Panc1 (cell line): ENCODE data around the gene ITGA4. TPM values are rescaled to one million over a fixed set of nuclear protein-coding genes. Genes with fewer than 3 reads are reported as not detected.

Source experiments
- ATAC-seq: fragments of 200-7000 bp; cut with Tn5 transposase; 2 replicates; pipeline ENCODE4 v1.9.1; 2020; ENCODE audit warnings: mild to moderate bottlenecking, moderate library complexity
- BruUV-seq: library from RNA; stranded (reverse); fragments of 400-500 nt; replicated peaks from 2 replicates; lab custom pipeline; 2021; lab: Mats Ljungman, UMichigan
- CTCF ChIA-PET: fragments of 300-600 bp; sonication (Branson Sonifier 250); formaldehyde crosslinking; loops from one replicate; lab custom pipeline; 2022; ENCODE audit warnings: antibody characterized with exemption; lab: Charles Lee
- POLR2A ChIA-PET: fragments of 300-600 bp; sonication (Branson Sonifier 250); formaldehyde crosslinking; loops from one replicate; lab custom pipeline; 2022; ENCODE audit warnings: antibody characterized with exemption; lab: Charles Lee
- DNase-seq: peaks from one replicate; pipeline ENCODE4 v3.0.0-alpha.2; 2010; ENCODE audit warnings: low read depth, low spot score
- H3K27ac ChIP-seq: 2 replicates; pipeline ENCODE4 v1.5.1; 2011; ENCODE audit warnings: mild to moderate bottlenecking, low read length, inconsistent platforms
- H3K27me3 ChIP-seq: fragments of 200-500 bp; sonication (Bioruptor generic); 2 replicates; pipeline ENCODE4 v1.6.0; 2014; ENCODE audit warnings: low read length, inconsistent platforms; ENCODE audit not compliant: control insufficient read depth, insufficient read depth
- H3K36me3 ChIP-seq: fragments of 200-500 bp; sonication (Bioruptor generic); 2 replicates; pipeline ENCODE4 v1.5.1; 2014; ENCODE audit warnings: inconsistent platforms, mild to moderate bottlenecking, low read length, moderate library complexity; ENCODE audit not compliant: control insufficient read depth, insufficient read depth
- H3K4me1 ChIP-seq: 2 replicates; pipeline ENCODE4 v1.5.1; 2011; ENCODE audit warnings: inconsistent platforms, mild to moderate bottlenecking, low read length, moderate library complexity; ENCODE audit not compliant: control insufficient read depth, insufficient read depth
- H3K4me3 ChIP-seq, 2 experiments: 2 replicates each; pipeline ENCODE4 v1.5.1; 2011 to 2012; ENCODE audit warnings: low read depth in 2 of 2, low read length in 2 of 2, mild to moderate bottlenecking in 2 of 2, inconsistent platforms in 1 of 2, moderate library complexity in 1 of 2
- H3K9me3 ChIP-seq: fragments of 200-500 bp; sonication (Bioruptor generic); 2 replicates; pipeline ENCODE4 v1.5.1; 2014; ENCODE audit warnings: low read depth, mild to moderate bottlenecking, inconsistent platforms, low read length, moderate library complexity; ENCODE audit not compliant: control insufficient read depth, insufficient read depth
- CTCF ChIP-seq: fragments of 450-650 bp; IDR thresholded peaks from 2 replicates; pipeline ENCODE4 v1.5.1; 2017; ENCODE audit warnings: mild to moderate bottlenecking
- POLR2AphosphoS5 ChIP-seq: IDR thresholded peaks from 2 replicates; pipeline ENCODE4 v1.6.1; 2012; ENCODE audit warnings: mild to moderate bottlenecking, low read depth, low read length, moderate library complexity
- REST ChIP-seq, 2 experiments: IDR thresholded peaks; 2 replicates each; pipeline ENCODE4 v1.6.1; 2011 to 2012; ENCODE audit warnings: low read depth in 2 of 2, control low read depth in 1 of 2, low read length in 1 of 2, mild to moderate bottlenecking in 1 of 2, moderate library complexity in 1 of 2; ENCODE audit not compliant: insufficient read depth in 1 of 2
- SIN3A ChIP-seq: IDR thresholded peaks from 2 replicates; pipeline ENCODE4 v1.6.1; 2012; ENCODE audit warnings: low read depth, mild to moderate bottlenecking, low read length, moderate library complexity, borderline replicate concordance; ENCODE audit not compliant: insufficient read depth
- TCF7L2 ChIP-seq: IDR thresholded peaks from 2 replicates; pipeline ENCODE4 v1.6.1; 2011; ENCODE audit warnings: mild to moderate bottlenecking, low read depth, low read length, inconsistent platforms
- in situ Hi-C: cut with HindIII; loops from 2 replicates; pipeline ENCODE4 v1.10.0; 2016; ENCODE audit warnings: low sequenced_read_pairs, low pct_unique_long_range_greater_than_20kb
- intact Hi-C: fragments of 100-400 bp; cut with micrococcal nuclease; formaldehyde crosslinking; loops from one replicate; pipeline ENCODE4 v1.10.0; 2022; ENCODE audit not compliant: unreplicated experiment
- total RNA-seq: library from RNA; stranded (reverse); gene quantifications from one replicate; pipeline ENCODE4 v1.2.1, GENCODE V29; 2021; ENCODE audit not compliant: unreplicated experiment

ITGA4 gene
- total RNA-seq, 1 experiment from 2014 or later: 0.36 TPM

DNA sequence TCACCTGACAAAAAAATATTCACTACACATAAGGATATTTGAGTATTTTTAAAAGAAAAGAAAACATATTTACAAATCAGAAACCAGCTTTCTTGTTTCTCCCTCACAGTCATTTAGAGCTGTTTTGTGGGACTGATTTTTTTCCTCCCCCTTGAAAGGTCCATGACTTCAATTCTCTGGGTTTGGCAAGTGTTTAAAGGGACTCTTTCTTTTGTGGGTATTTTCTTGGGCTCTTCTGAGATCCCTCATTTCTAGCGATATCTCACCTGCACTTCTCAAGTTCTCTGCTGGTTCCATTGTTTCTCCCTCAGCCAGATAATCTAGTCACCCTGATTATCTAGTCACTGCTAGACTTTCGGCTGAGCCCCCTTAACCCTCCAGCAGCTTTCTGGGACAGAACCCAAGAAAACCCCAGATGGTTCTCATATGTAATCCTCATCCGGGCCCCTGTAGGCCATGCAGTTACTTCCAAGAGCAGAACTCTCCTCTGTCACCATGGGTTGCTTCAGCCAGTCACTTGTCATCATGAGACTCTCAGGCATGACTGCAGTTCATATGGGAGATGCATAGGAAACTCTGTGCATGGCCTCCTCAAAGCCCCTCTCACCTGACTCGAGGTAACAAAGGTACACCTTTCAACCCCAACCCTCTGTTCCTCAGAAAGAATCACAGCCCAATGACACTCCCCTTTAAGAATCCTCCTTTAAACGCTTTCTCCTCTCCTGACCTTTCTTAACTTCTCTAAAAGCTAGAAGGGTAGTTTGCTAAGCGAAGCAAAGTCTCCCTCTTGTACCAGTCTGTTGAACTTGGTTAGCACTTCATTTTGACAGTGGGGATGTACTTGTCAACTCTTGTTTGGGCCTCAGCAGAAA, 36.7 kb upstream of the ITGA4 start:
- H3K4me3 ChIP-seq: no peak overlapping the region
- intact Hi-C loops: no loop called here
- no TSS peak for BruUV-seq
- ChIA-PET CTCF (no interaction called here), POLR2A (no interaction called here)
- H3K4me1 ChIP-seq: no peaks in the 10 kb centered on the region
- no peak overlapping the region for H3K27ac ChIP-seq
- DNase-seq: no peak
- H3K9me3 ChIP-seq: no peaks in the 10 kb centered on the region
- no peak for TF ChIP-seq REST (IDR thresholded peaks at IDR 0.05; ENCODE audit: insufficient read depth in 1 of 2, low read depth in 2 of 2, low read length in 1 of 2)
- no peak for TF ChIP-seq POLR2AphosphoS5
- no peak for TF ChIP-seq CTCF
- no peak for TF ChIP-seq TCF7L2
- TF ChIP-seq SIN3A: no peak
- H3K27me3 ChIP-seq: no peaks in the 10 kb centered on the region
- no peaks in the 10 kb centered on the region for H3K36me3 ChIP-seq
- in situ Hi-C loops: no loop called here
- ATAC-seq: no peak

GRCh38 chr2:181421131-181421458, 36.1 kb upstream of the ITGA4 start:
- no peak for ATAC-seq
- in situ Hi-C loops: no loop called here
- POLR2A ChIA-PET: no interaction called here

More at GRCh38 chr2:181421131-181421458, 36.1 kb upstream of the ITGA4 start:
- no peaks in the 10 kb centered on the region for H3K4me1 ChIP-seq
- intact Hi-C loops: no loop called here
- no peak overlapping the region for H3K27ac ChIP-seq
- CTCF ChIA-PET: no interaction called here
- no peaks in the 10 kb centered on the region for H3K27me3 ChIP-seq
- TF ChIP-seq TCF7L2 (no peak), CTCF (no peak), POLR2AphosphoS5 (no peak), REST (IDR thresholded peaks at IDR 0.05; ENCODE audit: insufficient read depth in 1 of 2, low read depth in 2 of 2, low read length in 1 of 2) (no peak), SIN3A (no peak)
- DNase-seq: no peak
- H3K9me3 ChIP-seq: no peaks in the 10 kb centered on the region
- no peak overlapping the region for H3K4me3 ChIP-seq
- H3K36me3 ChIP-seq: no peaks in the 10 kb centered on the region
- no TSS peak for BruUV-seq
